Kasumi-1 (cell line): Measurements from ENCODE around the gene FRMD4A.
"Not testable (repeated sequence)": the region's sequence is repeated elsewhere in the genome, so short reads cannot be mapped to it uniquely, and the experiment has no call there.

ENCODE experiments used
- DNase-seq, 2 experiments: peaks; one replicate each; lab custom pipeline; 2025; lab: John Stamatoyannopoulos, UW

The FRMD4A gene

DNA sequence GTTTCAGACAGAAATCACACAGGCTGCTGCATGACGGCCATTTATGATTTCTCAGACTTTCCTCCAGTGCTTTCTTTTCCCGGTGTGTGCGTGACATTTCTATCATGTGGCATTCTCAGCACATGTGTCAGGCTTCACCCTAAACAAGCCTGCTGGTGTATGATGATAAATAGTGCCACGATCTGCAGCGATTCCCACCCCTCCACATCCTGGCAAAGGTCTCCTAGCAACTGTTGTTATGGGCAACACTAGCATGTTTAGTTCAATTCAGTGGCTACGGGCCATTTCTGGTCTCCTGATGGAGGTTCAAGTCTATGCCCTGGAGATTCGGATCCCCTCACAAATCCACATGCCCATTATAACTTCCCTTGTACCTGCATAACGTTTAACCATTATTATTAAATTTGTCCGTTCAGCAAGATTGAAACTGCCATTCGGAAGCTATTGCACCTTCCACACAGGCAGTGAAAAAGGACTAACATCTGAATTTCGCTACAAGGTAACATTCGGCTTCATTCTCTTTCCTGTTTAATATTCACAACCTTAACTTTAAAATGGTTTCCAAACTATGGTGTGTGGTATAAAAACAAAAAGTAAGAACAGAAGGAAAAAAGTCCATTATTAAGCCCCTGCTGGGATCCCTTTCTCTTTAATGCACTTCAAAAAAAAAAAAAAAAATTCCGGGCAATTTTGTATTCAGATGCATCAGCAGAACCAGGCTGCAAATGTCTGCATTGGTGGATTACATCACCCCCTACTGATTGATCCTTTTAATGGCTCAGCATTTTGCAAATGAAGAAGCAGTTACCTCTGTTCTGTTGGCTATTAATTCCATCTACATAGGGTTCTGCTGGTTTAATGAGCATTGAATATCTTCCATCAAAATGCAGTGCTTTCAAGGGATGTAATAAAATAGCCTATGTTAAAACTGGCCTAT lies 90.2 kb downstream of the FRMD4A start:
- DNase-seq = no peak

DNA sequence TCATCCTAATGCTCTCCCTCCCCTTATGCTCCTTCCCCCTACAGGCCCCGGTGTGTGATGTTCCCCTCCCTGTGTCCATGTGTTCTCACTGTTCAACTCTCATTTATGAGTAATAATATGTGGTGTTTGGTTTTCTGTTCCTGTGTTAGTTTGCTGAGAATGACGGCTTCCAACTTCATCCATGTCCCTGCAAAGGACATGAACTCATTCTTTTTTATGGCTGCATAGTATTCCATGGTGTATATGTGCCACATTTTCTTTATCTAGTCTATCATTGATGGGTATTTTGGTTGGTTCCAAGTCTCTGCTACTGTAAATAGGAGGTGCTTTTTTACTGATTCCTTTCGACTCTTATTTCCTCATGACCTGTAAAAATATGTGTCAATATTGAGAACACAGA lies 92.1 kb downstream of the FRMD4A start:
- DNase-seq = not testable (repeated sequence)

DNA sequence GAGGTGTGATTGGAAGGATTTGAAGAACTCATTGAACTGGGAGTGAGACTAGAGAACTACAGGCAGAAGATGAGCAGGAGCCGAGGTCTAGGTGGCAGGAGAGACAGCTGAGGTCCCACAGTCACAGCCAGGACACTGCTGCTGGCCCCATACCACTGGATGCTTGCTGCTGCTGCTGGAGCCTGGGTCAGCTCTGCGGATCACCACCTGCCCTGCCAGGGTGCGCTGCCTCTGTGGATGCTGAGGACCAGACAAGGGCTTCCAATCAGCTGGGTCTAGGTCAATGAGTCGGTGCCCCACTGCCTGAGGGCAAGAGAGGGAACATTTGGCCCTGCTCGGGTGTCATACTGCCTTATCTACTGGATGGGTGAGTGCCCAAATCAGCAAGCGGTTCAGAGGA lies 94.4 kb downstream of the FRMD4A start:
- no peak for DNase-seq

DNA sequence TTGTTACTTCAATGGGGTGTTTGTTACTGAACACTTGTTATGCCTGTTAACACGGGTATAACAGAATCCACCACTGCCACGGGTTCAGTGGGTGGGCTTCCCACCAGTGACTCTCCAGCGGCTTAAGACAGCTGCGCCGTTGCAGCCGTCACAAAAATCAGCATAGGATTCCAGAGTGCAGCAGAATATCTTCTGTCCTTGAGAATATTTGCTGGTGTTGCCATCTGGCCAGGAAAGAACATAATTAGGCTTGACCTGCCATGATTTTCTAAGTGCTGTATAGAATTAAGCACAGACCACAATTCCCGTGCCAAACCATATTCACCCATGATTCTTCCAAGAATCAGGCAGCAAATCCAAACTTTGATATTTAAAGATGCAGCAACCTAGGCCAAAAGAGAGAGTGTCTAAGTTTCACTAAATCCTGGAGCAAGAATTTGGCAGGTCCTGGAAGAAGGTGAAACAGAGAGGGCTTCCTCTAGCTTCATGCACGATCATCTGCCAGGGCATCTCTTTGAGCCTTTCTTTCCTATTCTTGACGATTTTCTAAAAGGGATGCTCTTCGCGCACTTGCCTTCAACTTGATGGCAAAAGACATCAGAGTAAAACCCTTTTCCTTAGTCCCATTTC lies 95.0 kb downstream of the FRMD4A start:
- DNase-seq = no peak

DNA sequence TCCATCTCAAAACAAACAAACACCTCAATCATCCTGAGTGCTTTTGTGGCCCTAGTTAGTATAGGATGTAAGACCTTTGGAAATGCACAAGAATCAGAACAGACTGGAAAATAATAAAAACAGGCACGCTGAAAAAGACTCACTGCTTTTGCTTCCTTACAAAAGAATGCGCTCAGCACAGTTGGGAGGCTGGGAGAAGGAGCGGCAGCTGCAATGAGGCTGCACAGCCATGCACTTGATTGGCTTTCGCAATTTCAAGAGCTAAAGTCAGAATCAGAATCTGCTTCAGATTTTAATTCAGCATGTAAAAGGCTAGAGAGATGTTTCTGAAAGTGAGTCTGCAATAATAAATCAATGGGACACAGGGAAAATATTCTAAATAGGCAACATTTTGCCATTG lies 97.2 kb downstream of the FRMD4A start:
- DNase-seq = no peak

DNA sequence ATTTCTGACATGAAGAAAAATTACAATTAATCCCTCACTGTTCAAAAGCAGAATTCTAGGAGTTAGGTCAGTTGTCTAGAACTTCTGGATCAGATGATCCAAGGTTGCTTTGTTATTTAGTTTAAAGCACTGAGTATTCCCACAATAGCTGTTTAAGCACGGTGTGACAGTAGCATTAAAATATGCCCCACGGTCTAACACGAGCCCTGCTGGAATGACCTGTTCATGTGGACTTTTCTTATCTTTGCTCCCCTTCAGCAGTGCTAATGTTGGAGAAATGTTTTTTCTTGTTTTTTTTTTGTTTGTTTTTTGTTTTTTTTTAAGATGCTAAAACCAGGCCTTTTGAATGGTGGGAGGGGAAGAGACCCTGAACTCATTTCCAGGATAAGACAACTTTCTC lies 101.9 kb downstream of the FRMD4A start:
- DNase-seq = not testable (repeated sequence)

DNA sequence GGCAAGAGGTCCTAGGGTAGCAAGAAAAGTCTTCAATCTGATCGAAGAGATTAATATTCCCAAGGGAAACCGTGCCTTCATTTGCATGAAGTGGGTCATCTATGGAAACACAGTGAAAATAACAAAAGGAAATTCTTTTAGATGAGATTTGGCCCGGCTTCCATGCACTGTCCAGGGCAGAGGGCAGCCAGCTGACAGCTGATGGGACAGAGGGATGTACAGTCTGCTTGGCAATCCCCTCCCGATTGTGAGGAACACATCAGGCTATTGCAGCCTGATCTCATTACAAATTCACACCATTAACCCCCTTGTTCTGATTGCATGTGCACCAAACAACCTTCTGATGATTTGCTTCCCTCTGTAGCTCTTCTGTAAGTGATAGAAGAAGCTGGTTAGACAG lies 105.3 kb downstream of the FRMD4A start:
- DNase-seq = no peak

GRCh38 chr10:14220026-14220425 lies 110.7 kb downstream of the FRMD4A start:
- DNase-seq = no peak

DNA sequence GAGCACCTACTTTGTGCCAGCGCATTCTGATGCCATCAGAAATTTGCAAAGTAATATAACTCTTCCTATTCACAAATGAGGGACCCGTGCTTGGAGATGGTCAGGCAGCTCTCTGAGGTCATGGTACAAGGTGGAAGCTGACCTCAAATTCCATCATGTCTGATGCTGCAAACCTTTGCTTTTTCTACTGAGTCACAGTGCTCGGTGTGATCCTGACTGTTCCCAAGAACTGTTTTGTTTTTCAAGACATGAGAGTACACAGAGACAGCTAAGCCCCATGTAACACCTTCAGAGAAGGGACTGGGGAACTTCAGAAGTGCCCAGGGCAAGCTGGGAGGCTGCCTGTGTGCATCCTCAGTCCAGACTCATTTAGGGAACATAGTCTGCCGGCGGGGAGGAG lies 111.3 kb downstream of the FRMD4A start:
- DNase-seq = no peak

DNA sequence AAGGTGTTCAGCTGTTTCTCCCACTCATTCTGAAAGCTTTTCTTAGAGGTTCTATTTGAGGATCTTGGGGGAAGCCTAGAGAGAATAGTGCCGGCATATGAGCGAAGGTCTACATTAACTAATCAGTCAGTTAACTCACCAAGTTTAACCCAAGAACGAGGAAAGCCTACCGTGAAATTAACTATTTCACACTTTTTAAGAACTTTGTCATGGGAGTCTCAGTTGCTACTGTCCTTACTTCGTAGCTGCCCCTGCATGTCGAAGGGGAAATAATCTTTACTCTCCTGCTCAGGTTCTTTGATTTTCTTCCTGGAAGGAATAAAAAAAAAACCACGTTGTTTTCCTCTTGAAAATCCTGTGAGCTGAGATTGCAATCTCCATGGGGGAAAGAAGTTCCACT lies 115.1 kb downstream of the FRMD4A start:
- DNase-seq = no peak

DNA sequence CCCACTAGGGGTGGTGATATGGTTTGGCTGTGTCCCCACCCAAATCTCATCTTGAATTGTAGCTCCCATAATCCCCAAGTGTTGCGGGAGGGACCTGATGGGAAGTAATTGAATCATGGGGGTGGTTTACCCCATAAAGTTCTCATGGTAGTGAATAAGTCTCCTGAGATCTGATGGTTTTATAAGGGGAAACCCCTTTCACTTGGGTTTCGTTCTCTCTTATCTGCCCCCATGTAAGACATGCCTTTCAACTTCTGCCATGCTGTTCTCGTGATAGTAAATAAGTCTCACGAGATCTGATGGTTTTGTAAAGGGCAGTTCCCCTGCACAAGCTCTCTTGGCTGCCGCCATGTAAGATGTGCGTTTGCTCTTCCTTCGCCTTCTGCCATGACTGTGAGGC lies 117.0 kb downstream of the FRMD4A start:
- not testable (repeated sequence) for DNase-seq

- no peak for DNase-seq
Measured at GRCh38 chr10:14211610-14212009, 119.1 kb downstream of the FRMD4A start.

DNA sequence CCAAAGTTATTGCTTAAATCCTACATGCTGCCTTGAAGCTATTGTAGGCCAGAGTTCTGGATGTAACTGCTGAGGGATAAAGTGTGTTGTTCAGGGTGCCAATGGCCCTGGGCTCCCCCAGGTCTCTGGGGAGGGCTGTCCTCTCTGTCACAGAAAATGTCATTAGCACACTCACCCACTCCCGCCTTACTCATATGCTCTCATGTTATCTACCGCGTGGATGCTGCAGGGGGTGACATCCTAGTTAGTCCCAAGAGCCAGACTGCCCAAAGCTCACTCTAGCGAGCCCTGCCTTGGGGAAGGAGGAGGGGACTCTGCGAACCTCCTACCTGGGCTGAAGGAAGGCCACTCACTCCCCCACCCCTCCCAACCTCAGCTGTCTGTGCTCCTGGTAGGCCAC lies 122.5 kb downstream of the FRMD4A start:
- no peak for DNase-seq

GRCh38 chr10:14205233-14205632 lies 125.5 kb downstream of the FRMD4A start:
- DNase-seq = no peak

DNA sequence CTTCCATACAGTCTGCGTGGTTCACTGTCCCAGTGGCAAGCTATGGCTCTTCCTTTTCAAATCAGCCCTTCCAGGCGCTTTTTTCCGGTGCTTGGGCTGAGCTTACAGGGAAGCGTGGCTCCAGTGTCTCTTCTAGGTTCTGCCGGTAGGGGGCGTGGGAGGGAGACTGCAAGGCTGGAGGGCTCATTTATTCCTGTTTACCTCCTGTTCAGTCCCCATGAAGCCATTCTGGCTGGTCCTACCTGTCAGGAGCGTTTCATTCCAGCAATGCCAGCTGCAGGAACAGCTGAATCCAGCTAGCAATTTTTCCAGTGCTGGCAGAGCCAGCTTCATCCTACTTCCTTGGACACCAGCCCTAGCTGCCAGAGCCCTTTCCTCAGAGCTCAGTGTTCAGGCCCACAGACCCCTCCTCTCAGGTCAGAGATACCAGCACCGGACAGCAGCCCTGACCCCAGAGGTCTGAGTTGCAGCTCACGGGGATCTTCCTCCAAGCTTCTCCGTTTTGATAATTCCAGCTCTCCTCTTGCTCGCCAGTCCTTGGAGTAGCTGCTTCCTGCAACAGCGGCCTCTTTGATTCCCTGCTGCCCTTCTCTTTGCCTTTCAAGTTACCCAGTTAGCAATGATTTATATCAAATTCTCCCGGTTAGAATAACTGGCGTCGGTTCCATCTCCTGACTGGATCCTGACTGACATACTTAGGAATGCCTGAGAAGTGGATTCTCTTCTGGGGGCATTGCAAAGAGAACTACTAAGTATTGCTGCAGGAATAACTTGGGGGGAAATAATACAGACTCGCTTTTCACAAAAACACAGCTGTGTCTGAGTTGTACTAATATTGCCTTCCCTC lies 129.8 kb downstream of the FRMD4A start:
- DNase-seq = no peak

GRCh38 chr10:14199098-14199497 lies 131.6 kb downstream of the FRMD4A start:
- DNase-seq = not testable (repeated sequence)

- DNase-seq = no peak
Measured at GRCh38 chr10:14198078-14198477, 132.6 kb downstream of the FRMD4A start.

GRCh38 chr10:14196113-14196512 lies 134.6 kb downstream of the FRMD4A start:
- DNase-seq = no peak

DNA sequence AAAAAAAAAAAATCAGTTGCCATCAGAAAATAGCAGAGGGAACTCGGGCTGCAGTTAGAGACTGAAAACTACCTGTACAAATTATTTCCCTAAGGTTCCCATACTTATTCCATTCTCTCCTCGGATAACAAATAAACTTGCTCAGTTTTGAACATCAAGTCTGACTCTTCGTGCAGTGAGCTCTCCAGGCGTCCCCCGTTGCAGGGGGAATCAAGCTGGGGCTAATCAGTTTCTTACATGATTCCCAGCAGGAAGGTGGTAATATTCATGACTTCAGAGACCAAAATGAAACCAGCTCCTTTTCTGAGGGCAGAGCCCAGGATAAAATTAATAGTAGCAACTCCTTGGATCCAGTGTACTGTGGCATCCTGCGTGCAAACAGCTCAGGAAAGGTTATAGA lies 135.3 kb downstream of the FRMD4A start:
- DNase-seq = no peak

DNA sequence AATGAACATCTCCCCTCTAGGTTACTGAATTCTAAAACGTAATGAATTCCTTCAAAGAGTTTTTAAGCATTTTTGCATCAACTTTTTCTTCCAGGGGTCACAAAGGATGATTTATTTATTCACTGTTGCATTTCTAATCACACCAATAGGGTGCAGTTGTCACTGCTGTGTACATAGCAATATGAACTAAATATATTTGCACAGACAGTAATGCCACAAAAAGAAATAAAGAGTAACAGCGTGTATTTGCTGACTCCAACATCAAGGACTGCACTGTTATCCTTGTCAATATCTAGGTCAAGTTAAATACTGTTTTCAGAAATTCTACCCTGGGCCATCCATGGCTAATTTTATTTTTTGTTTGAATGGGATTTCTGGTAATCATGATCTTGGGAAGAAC lies 138.0 kb downstream of the FRMD4A start:
- DNase-seq = no peak

- DNase-seq = no peak
Measured at GRCh38 chr10:14191871-14192270, 138.9 kb downstream of the FRMD4A start.

DNA sequence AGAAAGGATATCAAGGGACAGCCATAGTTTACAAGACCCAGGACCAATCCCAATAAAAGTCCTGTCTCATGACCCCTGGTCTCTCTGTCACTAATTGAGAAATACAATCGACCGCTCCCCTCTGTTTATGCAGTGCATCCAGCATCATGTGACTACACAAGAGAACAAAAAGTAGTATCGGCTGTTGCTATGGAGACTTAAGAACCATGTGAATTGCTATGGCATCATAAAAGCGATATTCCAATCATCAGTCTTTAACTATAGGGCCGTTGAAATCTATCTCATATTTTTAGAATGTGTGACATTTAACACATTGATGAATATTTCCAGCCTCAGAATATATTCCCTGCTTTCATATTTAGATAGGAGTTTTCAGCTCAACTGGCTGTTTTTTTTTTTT lies 139.3 kb downstream of the FRMD4A start:
- DNase-seq = no peak

- DNase-seq = no peak
Measured at GRCh38 chr10:14190702-14191101, 140.0 kb downstream of the FRMD4A start.
